GM10847 (cell line): Measurements from ENCODE around the gene CC2D1A.

Source experiments
- POLR2A ChIP-seq: IDR thresholded peaks from 2 replicates; pipeline ENCODE4 v1.6.1; 2011; ENCODE audit not compliant: insufficient read length; ENCODE audit errors: extremely low read depth

Gene CC2D1A

GRCh38 chr19:13888281-13888680, 17.7 kb upstream of the CC2D1A start:
- no peak for TF ChIP-seq POLR2A

- TF ChIP-seq POLR2A, result no peak
Observed at GRCh38 chr19:13890136-13890535, 15.9 kb upstream of the CC2D1A start.

- TF ChIP-seq POLR2A, result no peak
Observed at GRCh38 chr19:13892870-13893269, 13.1 kb upstream of the CC2D1A start.

- TF ChIP-seq POLR2A, result no peak
Observed at GRCh38 chr19:13894552-13894951, 11.4 kb upstream of the CC2D1A start.

- TF ChIP-seq POLR2A, result no peak
Observed at GRCh38 chr19:13896227-13896626, 9.8 kb upstream of the CC2D1A start.

GRCh38 chr19:13899393-13899792, 6.6 kb upstream of the CC2D1A start:
- no peak for TF ChIP-seq POLR2A

- TF ChIP-seq POLR2A, result no peak
Observed at GRCh38 chr19:13899912-13900584, 6.0 kb upstream of the CC2D1A start.

GRCh38 chr19:13902993-13903555, 2.9 kb upstream of the CC2D1A start:
- TF ChIP-seq POLR2A, result no peak

GRCh38 chr19:13906521-13906904, 512 bp downstream of the CC2D1A start:
- no peak for TF ChIP-seq POLR2A

- no peak for TF ChIP-seq POLR2A
Observed at GRCh38 chr19:13906910-13907309, 909 bp downstream of the CC2D1A start.

- no peak for TF ChIP-seq POLR2A
Observed at GRCh38 chr19:13908674-13909073, 2.7 kb downstream of the CC2D1A start.

- TF ChIP-seq POLR2A, result no peak
Observed at GRCh38 chr19:13909430-13909829, 3.4 kb downstream of the CC2D1A start.

GRCh38 chr19:13913352-13913751, 7.4 kb downstream of the CC2D1A start:
- no peak for TF ChIP-seq POLR2A

- TF ChIP-seq POLR2A, result no peak
Observed at GRCh38 chr19:13914777-13915176, 8.8 kb downstream of the CC2D1A start.

- no peak for TF ChIP-seq POLR2A
Observed at GRCh38 chr19:13917888-13918406, 11.9 kb downstream of the CC2D1A start.

GRCh38 chr19:13918726-13919411, 12.9 kb downstream of the CC2D1A start:
- TF ChIP-seq POLR2A, result no peak

- TF ChIP-seq POLR2A, result no peak
Observed at GRCh38 chr19:13920524-13920923, 14.5 kb downstream of the CC2D1A start.
